ENCODE measurements around the gene PALM.

The PALM gene

DNA sequence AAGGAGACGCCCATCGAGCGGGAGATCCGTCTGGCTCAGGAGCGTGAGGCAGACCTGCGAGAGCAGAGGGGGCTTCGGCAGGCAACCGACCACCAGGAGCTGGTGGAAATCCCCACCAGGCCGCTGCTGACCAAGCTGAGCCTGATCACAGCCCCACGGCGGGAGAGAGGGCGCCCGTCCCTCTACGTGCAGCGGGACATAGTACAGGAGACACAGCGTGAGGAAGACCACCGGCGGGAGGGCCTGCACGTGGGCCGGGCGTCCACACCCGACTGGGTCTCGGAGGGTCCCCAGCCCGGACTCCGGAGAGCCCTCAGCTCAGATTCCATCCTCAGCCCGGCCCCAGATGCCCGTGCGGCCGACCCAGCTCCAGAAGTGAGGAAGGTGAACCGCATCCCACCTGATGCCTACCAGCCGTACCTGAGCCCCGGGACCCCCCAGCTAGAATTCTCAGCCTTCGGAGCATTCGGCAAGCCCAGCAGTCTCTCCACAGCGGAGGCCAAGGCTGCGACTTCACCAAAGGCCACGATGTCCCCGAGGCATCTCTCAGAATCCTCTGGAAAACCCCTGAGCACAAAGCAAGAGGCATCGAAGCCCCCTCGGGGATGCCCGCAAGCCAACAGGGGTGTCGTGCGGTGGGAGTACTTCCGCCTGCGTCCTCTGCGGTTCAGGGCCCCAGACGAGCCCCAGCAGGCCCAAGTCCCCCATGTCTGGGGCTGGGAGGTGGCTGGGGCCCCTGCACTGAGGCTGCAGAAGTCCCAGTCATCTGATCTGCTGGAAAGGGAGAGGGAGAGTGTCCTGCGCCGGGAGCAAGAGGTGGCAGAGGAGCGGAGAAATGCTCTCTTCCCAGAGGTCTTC, 49.3 kb downstream of the PALM start:
- TF ChIP-seq, protein P1, sequence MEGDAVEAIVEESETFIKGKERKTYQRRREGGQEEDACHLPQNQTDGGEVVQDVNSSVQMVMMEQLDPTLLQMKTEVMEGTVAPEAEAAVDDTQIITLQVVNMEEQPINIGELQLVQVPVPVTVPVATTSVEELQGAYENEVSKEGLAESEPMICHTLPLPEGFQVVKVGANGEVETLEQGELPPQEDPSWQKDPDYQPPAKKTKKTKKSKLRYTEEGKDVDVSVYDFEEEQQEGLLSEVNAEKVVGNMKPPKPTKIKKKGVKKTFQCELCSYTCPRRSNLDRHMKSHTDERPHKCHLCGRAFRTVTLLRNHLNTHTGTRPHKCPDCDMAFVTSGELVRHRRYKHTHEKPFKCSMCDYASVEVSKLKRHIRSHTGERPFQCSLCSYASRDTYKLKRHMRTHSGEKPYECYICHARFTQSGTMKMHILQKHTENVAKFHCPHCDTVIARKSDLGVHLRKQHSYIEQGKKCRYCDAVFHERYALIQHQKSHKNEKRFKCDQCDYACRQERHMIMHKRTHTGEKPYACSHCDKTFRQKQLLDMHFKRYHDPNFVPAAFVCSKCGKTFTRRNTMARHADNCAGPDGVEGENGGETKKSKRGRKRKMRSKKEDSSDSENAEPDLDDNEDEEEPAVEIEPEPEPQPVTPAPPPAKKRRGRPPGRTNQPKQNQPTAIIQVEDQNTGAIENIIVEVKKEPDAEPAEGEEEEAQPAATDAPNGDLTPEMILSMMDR (IDR thresholded peaks at IDR 0.05), result no peak
- no peak for DNase-seq (ENCODE audit: low spot score)
- H3K27ac ChIP-seq, result no peak overlapping the region

DNA sequence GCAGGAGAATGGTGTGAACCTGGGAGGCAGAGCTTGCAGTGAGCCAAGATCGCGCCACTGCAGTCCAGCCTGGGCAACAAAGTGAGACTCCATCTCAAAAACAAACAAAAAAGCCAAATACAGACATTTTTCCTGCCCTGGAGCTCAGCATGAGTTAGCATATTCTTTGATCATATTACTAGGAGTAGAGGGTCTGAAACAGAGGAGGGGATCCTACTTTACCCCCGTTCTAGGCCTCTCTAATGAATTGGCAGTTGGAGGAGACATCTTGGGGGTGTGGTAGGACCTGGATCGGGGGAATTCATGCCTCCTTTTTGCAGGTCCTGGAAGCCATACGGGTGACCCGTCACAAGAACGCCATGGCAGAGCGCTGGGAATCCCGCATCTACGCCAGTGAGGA, 54.4 kb downstream of the PALM start:
- no peak for DNase-seq (ENCODE audit: low spot score)
- no peak overlapping the region for H3K27ac ChIP-seq
- no peak overlapping the region for H3K4me3 ChIP-seq
- TF ChIP-seq, protein P1 (IDR thresholded peaks at IDR 0.05), result no peak

More for the DNA sequence above, 49.3 kb downstream of the PALM start:
- no peak overlapping the region for H3K4me3 ChIP-seq

DNA sequence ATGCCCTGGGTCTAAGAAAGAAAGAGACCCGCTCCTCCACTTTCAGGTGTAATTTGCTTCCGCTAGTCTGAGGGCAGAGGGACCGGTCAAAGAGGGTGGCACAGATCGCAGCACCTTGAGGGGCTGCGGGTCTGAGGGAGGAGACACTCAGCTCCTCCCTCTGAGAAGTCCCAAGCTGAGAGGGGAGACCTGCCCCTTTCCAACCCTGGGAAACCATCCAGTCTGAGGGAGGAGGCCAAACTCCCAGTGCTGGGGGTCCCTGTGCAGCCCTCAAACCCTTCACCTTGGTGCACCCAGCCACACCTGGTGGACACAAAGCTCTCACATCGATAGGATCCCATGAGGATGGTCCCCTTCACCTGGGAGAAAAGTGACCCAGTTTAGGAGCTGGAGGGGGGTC, 55.1 kb downstream of the PALM start:
- Histone ChIP-seq H3K27ac (no peak overlapping the region), H3K4me3 (no peak overlapping the region)
- TF ChIP-seq, protein P1 (IDR thresholded peaks at IDR 0.05), result no peak
- no peak for DNase-seq (ENCODE audit: low spot score)

DNA sequence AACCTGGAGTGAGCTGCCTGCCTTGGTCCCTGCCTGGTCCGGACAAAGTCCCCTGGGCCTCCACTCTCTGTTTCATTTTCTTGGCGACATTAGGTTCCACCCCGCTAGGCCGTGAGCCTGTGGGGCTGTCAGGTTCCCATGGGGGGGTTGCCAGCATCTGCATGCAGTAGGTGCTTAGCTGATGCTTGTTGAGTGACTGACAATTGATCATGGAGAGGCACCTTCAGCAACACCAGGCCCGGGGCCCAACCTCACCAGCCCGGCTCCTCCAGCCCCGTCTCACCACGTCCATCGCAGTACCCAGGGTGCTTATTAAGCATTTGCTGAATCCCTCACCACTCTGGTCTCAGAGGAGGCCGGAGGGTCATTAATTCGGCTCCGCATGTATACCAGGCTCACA, 55.6 kb downstream of the PALM start:
- no peak overlapping the region for H3K27ac ChIP-seq
- TF ChIP-seq, protein P1 (IDR thresholded peaks at IDR 0.05), result no peak

DNA sequence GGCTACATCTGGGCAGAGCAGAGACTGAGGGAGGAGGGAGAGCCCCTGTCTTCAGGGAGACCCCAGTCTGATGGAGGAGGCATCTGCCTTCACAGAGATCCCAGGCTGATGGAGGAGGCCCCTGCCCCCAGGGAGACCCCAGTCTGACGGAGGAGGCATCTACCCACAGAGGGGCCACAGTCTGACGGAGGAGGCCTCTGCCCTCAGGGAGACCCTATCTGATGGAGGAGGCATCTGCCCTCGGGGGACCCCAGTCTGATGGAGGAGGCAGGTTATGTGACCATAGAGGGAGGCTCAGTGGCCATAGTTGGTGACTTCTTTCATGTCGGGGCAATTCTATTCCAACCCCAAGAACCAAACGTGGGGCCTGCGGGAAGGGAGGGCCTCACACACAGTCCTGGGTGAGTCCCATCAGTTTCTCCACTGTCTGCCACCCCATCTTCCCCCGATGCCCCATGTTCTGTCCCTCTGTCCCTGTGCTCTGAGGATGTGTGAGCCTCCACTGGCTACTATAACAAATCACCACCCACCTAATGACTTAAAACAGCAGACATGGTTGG, 56.5 kb downstream of the PALM start:
- H3K4me3 ChIP-seq, result no peak overlapping the region
- no peak overlapping the region for H3K27ac ChIP-seq
- DNase-seq (ENCODE audit: low spot score), result no peak
- TF ChIP-seq, protein P1 (IDR thresholded peaks at IDR 0.05), result no peak

More for the DNA sequence above, 55.6 kb downstream of the PALM start:
- no peak overlapping the region for H3K4me3 ChIP-seq
- no peak for DNase-seq (ENCODE audit: low spot score)

DNA sequence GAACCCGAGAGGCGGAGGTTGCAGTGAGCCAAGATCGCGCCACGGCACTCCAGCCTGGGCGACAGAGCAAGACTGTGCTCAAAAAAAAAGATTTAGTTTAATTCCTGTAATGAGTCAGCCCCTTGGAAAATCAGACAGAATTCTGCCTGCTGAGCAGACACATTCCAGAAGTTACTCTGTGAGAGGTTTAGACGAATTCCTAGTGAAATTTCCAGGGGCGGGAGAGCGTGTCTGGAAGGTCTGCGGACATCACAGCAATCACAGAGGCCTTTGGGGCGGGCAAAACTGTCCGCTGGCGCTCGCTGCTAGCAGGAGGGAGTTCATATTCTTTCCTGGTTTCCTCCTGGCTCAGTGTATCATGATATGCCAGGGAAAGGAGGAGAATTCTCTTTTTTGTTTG, 59.7 kb downstream of the PALM start:
- DNase-seq (ENCODE audit: low spot score), result no peak
- TF ChIP-seq, protein P1 (IDR thresholded peaks at IDR 0.05), result no peak
- no peak overlapping the region for H3K4me3 ChIP-seq
- peak overlapping the region in 1 of 2 donors; percentile 8 for H3K27ac ChIP-seq

DNA sequence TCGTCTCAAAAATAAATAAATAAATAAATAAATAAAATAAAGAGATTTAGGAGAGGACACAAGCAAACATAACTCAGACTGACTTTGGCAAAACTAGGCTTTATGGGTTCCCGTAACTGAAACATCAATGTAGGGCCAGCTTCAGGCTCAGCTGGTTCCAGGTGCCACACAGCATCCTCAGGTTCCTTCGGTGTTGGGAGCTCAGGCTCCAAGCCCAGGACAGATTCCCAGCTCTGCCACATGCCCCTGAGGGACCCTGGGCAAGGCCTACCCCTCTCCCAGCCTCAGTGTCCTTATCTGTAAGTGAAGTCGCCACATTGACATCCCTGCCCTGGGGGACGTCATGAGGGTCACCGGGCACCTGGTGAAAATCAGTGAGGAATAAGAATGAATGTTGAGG, 60.9 kb downstream of the PALM start:
- TF ChIP-seq, protein P1 (IDR thresholded peaks at IDR 0.05), result no peak
- no peak overlapping the region for H3K27ac ChIP-seq
- no peak for DNase-seq (ENCODE audit: low spot score)
- H3K4me3 ChIP-seq, result no peak overlapping the region
